ENCODE data around the gene CCT8.
"Not testable (repeated sequence)": the region's sequence is repeated elsewhere in the genome, so short reads cannot be mapped to it uniquely, and the experiment has no call there.

The CCT8 gene

DNA sequence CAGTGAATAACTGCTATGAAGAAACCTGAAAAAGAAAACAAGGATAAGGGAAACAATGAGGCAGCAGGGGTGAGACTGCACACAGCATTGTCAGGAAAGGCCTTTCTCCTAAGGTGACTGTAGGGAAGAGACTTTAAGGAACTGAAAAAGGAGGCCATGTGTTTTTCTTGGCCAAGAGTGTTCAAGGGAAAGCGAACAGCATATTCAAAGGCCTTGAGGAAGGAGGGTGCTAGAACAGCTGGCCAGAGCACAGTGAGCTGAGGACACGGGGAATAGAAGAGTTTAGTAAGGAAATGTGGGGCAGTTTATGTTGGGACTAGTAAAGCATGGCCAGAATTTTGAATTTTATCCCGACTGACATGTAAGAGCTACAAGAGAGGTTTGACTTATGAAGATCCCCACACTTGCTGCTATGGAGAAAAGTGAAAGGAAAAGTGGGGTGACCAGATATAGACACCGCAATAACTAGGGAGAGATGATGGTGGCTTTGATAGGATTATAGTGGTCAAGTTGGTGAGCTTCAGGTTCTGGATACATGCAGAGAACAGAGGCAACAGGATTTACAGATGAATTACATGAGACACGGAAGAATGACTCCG is 55.7 kb downstream of the CCT8 start:
- no peak for DNase-seq

DNA sequence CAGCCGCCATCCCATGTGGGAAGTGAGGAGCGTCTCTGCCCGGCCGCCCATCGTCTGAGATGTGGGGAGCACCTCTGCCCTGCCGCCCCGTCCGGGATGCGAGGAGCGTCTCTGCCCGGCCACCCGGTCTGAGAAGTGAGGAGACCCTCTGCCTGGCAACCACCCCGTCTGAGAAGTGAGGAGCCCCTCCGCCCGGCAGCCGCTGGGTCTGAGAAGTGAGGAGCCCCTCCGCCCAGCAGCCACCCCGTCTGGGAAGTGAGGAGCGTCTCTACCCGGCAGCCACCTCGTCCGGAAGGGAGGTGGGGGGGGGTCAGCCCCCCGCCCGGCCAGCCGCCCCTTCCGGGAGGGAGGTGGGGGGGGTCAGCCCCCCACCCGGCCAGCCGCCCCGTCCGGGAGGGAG is 62.2 kb downstream of the CCT8 start:
- not testable (repeated sequence) for DNase-seq

DNA sequence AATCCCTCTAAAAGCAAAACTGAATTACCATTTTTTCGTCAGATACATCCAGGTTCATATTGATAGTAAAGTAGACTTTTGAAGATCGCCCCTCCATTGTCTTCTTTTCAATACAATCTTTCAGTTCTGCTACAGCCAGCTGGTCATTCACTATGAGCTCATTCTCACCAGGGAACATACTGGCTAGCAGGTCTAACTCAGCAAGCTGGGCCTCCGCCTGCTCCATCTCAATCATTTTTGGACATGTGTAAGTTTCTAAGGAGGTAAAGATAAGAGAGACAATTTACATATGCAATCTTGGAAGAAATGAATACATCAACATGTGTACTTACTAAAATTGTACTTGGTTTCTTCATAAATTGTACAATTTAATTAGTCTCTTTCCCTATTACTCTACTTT is 65.1 kb downstream of the CCT8 start:
- no peak for DNase-seq

DNA sequence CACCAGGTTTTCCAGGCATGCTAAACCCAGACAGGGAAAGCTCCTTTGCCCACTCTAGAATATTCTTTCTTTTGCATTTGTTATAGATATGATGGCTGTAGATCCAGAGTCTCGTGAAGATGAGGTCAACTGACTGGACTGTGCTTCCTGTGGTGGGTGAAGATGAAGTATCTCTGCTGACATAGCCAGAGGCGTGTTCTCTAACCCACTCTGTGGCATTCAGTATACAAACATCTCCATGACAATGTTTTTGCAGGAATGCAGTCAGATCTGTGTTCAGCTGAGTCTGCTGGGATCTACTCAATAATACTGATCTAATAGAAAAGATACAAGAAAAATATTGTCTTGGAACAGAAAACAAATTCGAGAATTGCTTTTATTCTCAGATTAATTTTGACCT is 65.6 kb downstream of the CCT8 start:
- DNase-seq: peak; percentile 64

DNA sequence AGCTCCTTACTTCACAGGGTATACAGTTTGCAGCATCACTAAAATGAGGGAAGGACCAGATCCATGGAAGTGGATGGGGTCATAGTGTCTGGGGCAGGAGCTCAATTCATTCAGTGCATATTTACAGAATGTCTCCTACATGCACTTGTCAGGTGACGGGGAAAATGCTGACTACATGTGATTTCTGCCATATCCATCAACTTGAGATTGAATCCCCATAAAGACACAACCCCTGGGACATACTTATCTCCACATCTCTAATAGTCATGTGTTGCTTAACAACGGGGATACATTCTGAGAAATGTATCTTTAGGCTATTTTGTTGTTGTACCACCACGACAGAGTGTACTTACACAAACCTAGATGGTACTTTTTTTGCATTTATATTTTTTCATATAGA is 66.3 kb downstream of the CCT8 start:
- no peak for DNase-seq
